Activated CD4-positive, alpha-beta T cell treated with anti-CD3 and anti-CD28 coated beads, Interleukin-2, amount 50 U/mL, for 1 hour (primary cell): Measurements from ENCODE around the gene PCMTD2.
"Not testable (repeated sequence)": the region's sequence is repeated elsewhere in the genome, so short reads cannot be mapped to it uniquely, and the experiment has no call there.

Experiments
- DNase-seq: peaks from one replicate; pipeline ENCODE4 v3.0.0-alpha.2; 2020

Gene PCMTD2

DNA sequence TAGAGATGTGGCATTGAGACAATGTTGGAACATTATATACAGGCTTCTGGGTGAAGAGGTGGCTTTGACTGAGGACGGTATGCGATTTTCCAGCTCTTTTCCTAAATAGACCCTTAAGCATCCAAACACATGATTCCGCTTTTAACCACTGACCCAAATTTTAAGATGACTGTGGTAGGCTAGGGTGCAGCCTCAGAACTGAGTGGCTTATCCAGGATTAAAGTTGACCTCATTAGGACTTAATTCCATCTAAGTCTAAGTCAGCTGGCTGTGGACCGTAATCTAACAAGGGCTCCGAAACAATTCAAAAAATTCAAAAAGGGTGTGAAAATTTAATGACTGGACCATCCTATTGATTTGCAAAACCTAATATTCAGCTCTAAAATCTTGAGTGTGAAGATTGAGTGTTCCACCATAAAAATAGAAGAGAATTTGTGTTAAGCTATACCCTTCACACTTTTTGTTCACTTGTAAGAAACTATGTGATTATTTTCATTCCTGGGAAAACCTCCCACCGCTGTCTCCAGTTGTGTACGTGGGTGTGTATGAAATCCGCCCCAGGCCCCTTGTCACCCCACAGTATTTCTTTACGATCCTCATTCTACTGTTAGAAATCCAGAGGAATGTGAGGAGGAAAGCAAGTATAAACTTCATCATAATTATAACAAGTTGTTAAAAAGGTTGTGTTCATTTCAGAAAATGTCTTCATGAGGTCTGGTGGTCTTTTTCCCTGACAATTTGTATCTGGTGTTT is 2.7 kb downstream of the PCMTD2 start:
- no peak for DNase-seq

DNA sequence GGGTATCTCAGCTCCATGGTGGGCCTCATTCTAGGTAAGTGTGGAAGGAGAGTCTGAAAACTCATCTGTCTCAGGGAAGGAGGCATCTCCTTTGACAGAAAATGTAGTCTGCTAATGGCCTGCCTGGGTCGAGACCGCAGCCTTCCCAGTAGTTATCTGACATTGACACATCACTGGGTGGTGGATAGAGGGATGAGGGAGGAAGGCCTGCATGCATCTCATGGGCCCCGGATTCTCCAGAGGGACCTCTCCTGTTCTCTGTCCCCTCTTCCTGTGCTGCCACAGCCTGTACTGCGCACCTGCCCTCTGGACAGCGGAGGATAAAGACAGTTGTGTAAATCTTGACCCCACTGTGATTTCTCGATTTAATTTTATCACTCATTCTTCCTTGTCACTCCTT is 4.7 kb downstream of the PCMTD2 start:
- DNase-seq: no peak

DNA sequence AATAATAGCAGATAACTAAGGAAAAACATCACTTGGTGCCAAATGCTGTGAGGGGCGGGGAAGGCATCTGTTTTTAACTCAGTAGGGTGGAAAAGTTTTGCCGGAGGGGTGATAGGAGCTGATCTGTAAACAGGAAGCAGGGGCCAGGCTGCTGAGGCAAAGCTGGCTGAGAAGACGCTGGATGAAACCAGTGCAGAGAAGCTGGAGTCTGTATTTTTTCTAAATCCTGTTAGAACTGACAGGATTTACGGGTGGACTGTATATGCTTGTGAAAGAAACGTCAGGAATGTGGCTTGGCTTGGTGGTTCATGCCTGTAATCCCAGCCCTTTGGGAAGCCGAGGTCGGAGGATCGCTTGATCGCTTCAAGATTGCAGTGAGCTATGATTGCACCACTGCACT is 5.6 kb downstream of the PCMTD2 start:
- DNase-seq: no peak

DNA sequence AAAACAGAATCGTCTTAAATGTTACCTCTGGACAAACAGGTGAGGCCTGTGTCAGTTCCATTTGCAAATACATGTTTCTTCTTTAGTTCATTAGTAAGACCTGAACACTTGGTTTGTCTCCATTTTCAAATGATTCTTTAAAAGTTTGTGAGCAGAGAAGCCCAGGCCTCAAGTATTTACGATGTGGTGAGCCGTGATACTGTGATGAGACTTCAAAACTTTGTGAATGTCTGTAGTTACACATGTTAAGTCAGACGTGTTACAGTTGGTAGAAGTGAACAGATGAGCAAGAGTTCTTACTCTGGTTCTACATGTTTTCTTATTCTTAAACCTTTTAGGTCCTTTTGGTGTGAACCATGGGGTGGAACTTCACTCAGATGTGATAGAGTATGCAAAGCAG is 8.5 kb downstream of the PCMTD2 start:
- DNase-seq: no peak

DNA sequence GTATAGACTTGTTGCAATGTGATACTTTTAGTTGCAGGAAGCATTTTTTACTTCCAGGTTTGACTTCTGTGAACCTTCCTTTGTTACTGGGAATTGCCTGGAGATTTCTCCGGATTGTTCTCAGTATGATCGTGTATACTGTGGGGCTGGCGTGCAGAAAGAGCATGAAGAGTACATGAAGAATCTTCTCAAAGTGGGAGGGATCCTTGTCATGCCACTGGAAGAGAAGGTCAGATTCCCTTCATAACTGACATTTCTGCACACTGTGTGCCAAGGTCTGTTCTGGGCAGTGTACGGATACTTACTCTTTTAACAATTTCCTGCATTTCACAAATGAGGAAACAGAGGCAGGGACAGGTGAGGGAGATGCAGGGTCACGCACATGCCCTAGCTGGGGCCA is 9.7 kb downstream of the PCMTD2 start:
- DNase-seq: no peak

DNA sequence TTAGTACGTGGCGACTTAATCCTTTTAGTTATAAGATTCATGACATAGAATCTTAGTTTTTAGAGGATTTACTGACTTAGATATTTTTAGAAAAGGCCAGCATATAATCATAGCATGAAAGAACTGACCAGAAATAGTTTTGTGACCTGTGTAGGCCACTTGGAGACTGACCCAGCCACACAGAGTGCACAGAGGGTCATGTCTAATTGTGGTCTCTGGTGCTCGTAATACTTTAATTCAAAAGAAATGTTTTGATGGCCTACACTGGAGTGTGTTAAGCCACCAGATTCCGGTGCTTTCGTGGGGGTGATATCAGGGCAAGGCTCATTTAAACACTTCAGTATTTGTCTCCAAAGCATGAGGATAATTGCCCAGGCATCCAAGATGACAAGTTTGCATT is 11.4 kb downstream of the PCMTD2 start:
- no peak for DNase-seq

DNA sequence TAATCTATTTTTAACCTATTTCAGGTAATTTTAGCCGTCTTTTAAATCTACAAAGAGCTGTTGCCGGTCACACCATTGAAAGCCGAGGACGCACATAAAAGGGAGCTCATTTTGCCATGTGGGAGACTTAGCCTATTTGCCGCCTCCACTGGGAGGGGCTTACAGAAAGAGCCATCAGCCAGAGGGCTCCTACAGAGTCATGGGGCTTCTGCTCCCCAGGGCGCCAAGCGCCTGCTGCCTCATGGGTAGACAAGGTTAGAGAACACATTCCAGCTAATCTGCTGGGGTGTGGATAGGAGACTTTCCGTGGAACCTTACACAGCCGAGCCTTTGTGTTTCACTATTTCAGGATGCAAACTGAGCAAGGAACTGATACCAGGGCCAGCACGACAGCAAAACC is 12.6 kb downstream of the PCMTD2 start:
- DNase-seq: no peak

DNA sequence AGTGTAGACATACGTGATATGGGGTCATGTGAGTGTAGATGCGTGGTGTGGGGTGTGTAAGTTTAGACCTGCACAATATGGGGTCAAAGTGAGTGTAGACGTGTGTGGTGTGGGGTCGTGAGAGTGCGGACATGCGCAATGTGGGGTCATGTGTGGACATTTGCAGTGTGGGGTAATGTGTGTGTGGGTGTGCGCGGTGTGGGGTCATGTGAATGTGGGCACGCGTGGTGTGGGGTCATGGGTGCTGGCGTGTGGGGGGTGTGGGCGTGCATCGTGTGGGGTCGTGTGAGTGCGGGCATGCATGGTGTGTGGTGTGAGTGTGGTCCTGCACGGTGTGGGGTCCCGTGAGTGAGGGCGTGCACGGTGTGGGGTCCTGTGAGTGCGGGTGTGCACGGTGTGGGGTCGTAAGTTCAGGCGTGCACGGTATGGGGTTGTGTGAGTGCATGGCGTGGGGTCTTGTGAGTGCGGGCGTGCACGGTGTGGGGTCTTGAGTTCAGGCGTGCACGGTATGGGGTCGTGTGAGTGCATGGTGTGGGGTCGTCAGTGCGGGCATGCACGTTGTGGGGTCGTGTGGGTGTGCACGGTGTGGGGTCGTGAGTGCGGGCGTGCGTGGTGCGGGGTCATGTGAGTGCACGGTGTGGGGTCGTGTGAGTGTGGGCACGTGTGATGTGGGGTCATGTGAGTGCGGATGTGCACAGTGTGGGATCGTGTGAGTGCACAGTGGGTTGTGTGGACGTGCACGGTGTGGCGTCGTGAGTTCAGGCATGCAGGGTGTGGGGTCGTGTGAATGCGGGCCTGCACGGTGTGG is 14.3 kb downstream of the PCMTD2 start:
- DNase-seq: no peak

DNA sequence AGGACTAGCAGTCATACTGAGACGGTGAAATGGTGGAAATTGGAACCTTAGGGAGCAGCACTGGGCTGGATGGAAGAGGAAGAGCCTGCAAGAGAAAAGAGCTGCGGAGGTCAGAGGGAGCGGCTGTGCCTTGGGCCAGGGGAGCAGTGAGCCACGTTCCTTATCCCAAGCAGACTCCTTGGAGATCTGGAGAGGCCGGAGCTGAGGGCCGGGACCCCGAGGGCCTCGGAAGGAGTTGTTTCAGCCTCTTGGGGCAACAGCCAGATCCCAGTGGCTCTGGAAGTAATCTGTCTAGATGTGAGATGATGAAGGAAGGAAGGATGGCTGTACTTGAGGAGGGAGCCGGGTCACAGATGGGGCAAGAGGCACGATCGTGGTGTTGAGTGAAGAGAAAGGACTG is 16.1 kb downstream of the PCMTD2 start:
- no peak for DNase-seq

DNA sequence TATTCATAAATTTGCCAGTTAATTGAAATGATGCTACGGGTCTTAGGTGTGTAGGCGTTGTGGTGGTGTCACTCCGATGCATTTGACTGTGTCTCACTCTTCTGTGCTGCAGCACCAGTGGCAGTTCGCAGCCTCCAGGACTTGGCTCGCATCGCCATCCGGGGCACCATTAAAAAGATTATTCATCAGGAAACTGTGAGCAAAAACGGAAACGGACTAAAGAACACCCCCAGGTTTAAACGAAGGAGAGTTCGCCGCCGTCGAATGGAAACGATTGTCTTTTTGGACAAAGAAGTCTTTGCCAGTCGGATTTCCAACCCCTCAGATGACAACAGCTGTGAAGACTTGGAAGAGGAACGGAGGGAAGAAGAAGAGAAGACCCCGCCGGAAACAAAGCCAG is 17.6 kb downstream of the PCMTD2 start:
- no peak for DNase-seq

DNA sequence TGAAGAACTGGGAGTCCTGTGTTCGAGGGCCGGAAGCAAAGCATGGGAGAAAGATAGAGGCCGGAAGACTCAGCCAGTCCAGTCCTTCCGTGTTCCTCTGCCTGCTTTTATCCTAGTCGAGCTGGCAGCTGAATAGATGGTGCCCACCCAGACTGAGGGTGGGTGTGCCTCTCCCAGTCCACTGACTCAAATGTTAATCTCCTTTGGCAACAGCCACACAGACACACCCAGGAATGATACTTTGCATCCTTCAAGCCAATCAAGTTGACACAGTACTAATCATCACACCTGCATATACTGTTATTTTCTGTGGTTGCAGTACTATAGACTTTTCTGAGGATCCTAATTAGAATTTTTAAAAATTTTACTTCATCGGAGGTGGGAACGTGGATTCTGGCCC is 21.3 kb downstream of the PCMTD2 start:
- no peak for DNase-seq

DNA sequence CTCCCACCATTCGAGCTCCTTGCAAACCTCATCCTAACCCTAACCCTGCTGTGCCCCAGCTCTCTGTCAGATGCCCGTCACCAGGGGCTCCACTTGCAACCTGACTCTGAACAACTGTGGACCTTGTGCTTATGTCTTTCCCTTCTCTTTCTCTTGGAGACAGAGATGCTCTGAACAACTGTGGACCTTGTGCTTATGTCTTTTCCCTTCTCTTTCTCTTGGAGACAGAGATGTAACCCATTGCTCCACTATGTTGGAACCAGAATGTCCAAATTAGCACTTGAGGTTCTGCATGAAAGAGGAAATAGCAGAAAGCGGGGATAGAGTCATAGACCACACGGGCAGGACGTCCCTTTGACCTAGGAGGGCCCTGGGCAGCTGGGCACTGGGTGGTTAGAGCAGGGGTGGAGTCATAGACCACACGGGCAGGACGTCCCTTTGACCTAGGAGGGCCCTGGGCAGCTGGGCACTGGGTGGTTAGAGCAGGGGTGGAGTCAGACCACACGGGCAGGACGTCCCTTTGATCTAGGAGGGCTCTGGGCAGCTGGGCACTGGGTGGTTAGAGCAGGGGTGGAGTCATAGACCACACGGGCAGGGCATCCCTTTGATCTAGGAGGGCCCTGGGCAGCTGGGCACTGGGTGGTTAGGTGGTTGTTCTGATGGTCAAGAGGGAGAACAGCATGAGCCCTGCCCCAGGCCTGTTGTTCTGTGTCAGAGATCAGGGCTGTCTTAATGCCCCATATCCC is 22.2 kb downstream of the PCMTD2 start:
- DNase-seq: no peak

DNA sequence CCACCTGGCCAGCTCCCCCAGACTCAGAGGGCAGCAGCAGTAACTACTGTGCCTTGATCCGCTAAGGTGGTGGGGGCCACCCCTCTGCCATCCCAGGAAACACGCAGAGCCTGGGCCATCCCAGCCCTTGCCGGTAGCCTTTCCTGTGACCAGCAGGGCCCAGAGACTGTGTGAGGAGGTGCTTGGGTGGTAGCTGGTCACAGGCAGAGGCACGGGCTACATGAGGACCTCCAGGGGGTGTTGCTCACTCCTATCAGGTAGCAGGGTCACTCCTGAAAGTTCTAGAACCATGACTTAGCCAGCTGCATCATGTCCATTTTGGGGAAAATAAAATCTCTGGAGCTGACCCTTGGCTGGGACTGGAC is 22.8 kb downstream of the PCMTD2 start:
- DNase-seq: no peak

DNA sequence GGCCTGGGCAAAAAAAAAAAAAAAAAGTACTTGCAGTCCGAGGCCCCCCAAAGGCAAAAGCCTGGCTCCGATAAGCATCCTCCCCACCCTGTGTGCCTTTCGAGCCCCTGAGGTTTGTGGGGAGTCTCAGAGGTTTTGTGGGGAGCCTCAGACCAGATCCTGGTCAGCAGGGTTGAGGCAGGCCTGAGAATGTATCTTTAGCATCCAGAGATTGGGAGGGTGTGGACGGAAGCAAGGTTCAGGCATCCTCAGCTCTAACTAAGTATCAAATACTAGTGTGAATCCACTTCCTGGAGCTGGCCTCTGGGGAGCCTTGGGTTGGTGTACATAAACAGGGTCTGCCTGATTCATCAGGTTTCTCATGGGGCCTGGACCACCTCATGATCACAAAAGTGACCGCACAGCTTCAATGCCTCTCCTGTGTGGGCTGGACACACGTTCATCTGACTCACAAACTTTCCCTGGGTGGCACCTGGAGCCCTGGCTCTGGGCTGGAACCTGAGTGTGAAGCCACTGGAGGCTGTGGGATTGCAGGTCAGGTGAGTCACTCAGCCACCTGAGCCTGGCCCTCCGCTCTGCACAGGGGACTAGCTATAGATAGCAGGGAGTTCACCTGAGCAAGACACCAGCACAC is 24.4 kb downstream of the PCMTD2 start:
- DNase-seq: no peak

DNA sequence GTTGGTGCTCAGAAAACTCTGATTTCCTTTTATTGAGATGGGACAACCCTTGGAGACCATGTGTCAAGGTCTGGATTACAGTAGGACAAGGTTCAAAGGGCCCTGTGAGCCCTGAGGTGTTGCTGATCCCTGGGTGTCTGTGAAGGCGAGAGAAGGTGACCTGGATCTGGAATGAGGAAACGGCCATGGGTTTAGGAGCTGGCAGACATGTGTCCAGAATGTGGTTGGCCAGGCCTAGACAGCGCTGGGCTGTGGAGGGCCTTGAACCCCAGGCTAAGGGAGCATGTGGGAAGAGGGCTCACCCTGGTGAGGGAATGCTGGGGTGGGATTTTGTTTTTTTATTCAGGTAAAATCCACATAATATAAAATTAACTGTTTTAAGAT is 24.9 kb downstream of the PCMTD2 start:
- no peak for DNase-seq

DNA sequence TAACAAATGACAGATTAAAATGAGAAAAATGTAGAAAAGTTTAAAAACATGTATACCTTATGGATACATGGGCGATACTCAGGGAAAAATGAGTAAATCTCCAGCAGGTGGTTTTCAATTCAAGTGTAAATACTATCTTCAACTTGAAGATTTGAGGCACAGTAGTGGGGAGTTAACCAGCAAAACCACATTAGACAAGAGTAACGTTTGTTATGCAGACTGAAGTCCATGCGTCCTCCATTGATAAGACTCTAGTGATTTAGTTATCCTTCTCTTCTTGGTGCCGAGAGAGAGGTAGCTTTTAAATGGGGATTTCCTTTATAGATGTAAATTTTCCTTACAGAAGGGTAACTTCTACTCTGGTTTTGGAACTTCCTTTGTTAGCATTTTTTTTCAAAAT is 28.1 kb downstream of the PCMTD2 start:
- DNase-seq: no peak

DNA sequence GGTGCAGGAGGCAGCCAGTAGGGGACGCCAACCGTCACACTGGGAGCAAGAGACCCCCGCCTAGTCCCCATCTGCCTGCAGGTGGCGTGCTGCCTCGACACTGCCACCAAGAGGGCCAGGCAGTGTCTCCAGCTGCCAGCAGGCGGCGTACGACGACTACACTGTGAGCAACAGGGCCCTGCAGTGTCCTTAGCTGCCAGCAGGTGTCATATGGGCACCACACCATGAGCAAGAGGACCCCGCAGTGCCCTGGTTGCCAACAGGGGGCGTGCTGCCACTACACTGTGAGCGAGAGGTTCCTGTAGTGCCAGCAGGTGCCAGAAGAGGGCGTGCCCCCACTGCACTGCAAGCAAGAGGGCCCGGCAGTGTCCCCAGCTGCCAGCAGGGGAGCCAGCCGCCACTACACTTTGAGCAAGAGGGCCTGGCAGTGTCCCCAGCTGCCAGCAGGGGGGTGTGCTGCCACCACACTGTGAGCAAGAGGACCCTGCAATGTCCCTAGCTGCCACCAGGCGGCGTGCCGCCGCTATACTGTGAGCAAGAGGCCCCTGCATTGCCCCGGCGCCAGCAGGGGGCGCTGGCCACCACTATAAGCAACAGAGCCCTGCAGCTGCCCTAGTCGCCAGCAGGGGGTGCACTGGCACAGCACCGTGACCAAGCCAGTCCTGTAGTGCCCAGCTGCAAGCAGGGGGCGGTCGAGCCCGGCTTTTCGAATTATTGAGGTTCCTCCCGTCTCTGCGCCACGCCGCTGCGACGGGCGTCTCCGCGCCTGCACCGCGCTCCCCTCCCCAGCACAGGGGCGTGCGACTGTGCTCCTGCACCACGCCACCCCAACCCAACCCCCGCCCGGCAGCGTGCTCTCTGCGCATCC is 30.3 kb downstream of the PCMTD2 start:
- DNase-seq: peak; percentile 78

DNA sequence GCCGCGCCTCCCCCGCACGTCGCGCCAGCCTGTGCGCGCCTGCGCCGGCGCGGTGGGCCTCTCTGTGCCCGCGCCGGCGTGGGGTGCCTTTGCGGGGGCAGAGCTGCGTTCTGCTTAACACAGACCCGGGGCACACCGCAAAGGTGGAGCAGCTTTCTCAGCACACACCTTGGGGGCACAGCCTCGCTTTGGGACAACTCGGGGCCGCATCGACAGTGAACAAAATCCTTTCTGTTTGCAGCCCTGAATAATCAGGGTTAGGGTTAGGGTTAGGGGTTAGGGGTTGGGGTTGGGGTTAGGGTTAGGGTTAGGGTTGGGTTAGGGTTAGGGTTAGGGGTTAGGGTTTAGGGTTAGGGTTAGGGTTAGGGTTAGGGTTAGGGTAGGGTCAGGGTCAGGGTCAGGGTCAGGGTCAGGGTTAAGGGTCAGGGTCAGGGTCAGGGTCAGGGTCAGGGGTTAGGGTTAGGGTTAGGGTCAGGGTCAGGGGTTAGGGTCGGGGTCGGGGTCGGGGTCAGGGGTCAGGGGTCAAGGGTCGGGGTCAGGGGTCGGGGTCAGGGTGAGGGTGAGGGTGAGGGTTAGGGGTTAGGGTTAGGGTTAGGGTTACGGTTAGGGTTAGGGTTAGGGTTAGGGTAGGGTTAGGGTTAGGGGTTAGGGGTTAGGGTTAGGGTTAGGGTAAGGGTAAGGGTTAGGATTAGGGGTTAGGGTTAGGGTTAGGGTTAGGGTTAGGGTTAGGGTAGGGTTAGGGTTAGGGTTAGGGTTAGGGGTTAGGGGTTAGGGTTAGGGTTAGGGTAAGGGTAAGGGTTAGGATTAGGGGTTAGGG is 31.1 kb downstream of the PCMTD2 start:
- not testable (repeated sequence) for DNase-seq

DNA sequence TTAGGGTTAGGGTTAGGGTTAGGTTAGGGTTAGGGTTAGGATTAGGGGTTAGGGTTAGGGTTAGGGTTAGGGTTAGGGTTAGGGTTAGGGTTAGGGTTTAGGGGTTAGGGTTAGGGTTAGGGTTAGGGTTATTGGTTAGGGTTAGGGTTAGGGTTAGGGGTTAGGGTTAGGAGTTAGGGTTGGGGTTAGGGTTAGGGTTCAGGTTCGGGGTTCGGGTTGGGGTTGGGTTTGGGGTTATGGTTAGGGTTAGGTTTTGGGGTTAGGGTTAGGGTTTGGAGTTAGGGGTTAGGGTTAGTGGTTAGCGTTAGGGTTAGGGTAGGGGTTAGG is 31.7 kb downstream of the PCMTD2 start:
- DNase-seq: not testable (repeated sequence)

DNA sequence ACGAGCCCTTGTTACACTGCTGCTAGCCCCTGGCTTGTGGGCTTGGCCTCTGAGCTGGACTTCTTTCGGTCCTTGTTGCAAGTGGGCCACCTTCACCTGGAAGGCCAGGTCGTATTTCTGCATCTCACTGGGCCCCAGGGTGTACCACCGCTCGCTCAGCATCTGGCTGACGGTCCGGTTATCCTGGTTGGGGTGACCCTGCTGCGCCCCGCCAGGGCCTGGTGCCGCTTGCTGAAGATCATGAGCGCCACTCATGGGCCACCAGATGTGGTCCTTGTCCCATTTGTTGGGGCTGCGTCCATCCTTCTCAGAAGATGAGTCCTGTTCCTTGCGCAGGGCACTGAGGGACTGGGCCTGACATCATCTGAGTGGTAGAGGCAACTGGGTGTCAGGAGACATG is 36.6 kb downstream of the PCMTD2 start:
- not testable (repeated sequence) for DNase-seq

DNA sequence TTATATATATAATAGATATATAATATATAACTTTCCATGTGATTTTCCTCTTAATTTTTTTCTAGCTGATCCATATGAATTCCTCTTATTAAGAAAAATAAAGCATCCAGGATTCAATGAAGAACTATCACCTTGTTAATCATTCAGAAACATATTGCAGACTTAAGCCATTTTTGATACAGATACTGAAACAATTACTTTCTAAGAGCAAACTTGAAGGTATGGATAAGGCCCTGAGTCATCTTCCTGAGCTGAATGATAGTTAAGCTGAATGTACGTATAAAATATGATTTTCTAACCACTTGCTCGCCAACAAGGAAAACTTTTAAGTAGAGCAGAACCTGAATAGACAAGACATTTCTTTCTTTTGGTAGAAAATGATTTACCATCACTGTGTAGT is 47.5 kb downstream of the PCMTD2 start:
- not testable (repeated sequence) for DNase-seq

DNA sequence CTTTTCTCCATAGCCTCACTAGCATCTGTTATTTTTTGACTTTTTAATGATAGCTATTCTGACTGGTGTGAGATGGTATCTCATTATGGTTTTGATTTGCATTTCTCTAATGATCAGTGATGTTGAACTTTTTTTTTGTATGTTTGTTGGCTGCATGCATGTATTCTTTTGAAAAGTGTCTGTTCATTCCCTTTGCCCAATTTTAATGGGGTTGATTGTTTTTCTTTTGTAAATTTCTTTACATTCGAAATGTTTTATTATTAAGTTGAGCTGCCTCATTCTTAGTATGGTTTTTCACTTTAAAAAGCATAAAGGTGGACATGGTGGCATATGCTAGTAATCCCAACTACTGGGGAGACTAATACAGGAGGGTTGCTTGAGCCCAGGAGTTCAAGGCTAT is 58.2 kb downstream of the PCMTD2 start:
- not testable (repeated sequence) for DNase-seq
